NB4 (cell line): ENCODE measurements around the gene DGKI.

Source experiments
- MYC ChIP-seq: IDR thresholded peaks from 2 replicates; pipeline ENCODE4 v1.6.1; 2011; ENCODE audit warnings: low read depth, low read length
- POLR2A ChIP-seq: IDR thresholded peaks from 2 replicates; pipeline ENCODE4 v1.6.1; 2011; ENCODE audit warnings: mild to moderate bottlenecking; ENCODE audit not compliant: insufficient read length; ENCODE audit errors: extremely low read depth
- TF ChIP-seq, protein P1 (sequence below): IDR thresholded peaks from one replicate; pipeline ENCODE4 v1.5.1; 2012; ENCODE audit warnings: low read depth, low read length
- TF ChIP-seq, protein P2 (sequence below): IDR thresholded peaks from 2 replicates; pipeline ENCODE4 v1.6.1; 2011; ENCODE audit warnings: low read depth, low read length

DNA sequence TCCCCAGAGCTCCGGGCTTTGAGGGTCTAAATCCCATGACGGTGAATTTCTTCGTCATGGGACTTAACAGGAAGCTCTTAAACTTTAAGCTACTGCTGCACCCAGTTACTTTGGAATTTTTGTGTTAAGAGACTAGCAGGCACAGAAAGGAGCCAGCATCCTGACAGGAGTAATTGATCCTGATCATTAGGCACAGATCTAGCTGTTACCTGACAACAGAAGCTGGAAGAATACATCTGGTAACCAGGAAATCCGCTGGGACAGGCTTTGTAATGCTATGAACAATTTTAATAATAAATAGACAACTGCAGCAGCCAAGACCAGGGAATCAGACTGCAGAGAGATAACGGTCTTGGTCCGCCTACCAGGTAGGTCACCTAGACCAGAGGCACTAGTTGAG is 210.9 kb downstream of the DGKI start:
- TF ChIP-seq POLR2A (no peak), MYC (no peak)
- TF ChIP-seq, protein P1, sequence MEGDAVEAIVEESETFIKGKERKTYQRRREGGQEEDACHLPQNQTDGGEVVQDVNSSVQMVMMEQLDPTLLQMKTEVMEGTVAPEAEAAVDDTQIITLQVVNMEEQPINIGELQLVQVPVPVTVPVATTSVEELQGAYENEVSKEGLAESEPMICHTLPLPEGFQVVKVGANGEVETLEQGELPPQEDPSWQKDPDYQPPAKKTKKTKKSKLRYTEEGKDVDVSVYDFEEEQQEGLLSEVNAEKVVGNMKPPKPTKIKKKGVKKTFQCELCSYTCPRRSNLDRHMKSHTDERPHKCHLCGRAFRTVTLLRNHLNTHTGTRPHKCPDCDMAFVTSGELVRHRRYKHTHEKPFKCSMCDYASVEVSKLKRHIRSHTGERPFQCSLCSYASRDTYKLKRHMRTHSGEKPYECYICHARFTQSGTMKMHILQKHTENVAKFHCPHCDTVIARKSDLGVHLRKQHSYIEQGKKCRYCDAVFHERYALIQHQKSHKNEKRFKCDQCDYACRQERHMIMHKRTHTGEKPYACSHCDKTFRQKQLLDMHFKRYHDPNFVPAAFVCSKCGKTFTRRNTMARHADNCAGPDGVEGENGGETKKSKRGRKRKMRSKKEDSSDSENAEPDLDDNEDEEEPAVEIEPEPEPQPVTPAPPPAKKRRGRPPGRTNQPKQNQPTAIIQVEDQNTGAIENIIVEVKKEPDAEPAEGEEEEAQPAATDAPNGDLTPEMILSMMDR: no peak
- TF ChIP-seq, protein P2, sequence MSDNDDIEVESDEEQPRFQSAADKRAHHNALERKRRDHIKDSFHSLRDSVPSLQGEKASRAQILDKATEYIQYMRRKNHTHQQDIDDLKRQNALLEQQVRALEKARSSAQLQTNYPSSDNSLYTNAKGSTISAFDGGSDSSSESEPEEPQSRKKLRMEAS: no peak
